Measurements from ENCODE around the gene GSTP1.

GRCh38 chr11:67605231-67606011 is 21.8 kb downstream of the GSTP1 start:
- TF ChIP-seq POLR2AphosphoS5 (IDR thresholded peaks at IDR 0.05; ENCODE audit: low read depth, low read length): no peak
- TF ChIP-seq TCF7L2 (IDR thresholded peaks at IDR 0.05; ENCODE audit: borderline replicate concordance, extremely low read depth, insufficient read depth, insufficient read length): no peak
- no peak for TF ChIP-seq ZNF274 (IDR thresholded peaks at IDR 0.05; ENCODE audit: low read depth, low read length)
- TF ChIP-seq CTCF (IDR thresholded peaks at IDR 0.05 in 2 of 3, conservative IDR thresholded peaks at IDR 0.05 in 1 of 3; ENCODE audit: borderline replicate concordance in 1 of 3, insufficient read depth in 1 of 3, low read depth in 2 of 3, low read length in 2 of 3): no peak
- TF ChIP-seq EZH2 (IDR thresholded peaks at IDR 0.05): no peak
- TF ChIP-seq POLR2A (IDR thresholded peaks at IDR 0.05; ENCODE audit: borderline replicate concordance, extremely low read depth, insufficient read depth, insufficient read length): no peak
- no peak for TF ChIP-seq ZBTB33 (IDR thresholded peaks at IDR 0.05; ENCODE audit: extremely low read depth, insufficient replicate concordance, low read length)
- no peak for TF ChIP-seq RAD21 (IDR thresholded peaks at IDR 0.05; ENCODE audit: low read depth)
- TF ChIP-seq, protein P1, sequence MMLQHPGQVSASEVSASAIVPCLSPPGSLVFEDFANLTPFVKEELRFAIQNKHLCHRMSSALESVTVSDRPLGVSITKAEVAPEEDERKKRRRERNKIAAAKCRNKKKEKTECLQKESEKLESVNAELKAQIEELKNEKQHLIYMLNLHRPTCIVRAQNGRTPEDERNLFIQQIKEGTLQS (IDR thresholded peaks at IDR 0.05): no peak
- TF ChIP-seq JUND (IDR thresholded peaks at IDR 0.05): no peak
- TF ChIP-seq EGR1 (IDR thresholded peaks at IDR 0.05; ENCODE audit: low read depth): no peak
- TF ChIP-seq ELF1 (IDR thresholded peaks at IDR 0.05; ENCODE audit: borderline replicate concordance, low read depth): no peak
- TF ChIP-seq REST (IDR thresholded peaks at IDR 0.05; ENCODE audit: low read depth): no peak

Measured in HCT116 (cell line).